ENCODE data around the gene CDYL2.
A peak's percentile ranks its signal among the peaks of the same experiment; 100 is the strongest.

Gene CDYL2

DNA sequence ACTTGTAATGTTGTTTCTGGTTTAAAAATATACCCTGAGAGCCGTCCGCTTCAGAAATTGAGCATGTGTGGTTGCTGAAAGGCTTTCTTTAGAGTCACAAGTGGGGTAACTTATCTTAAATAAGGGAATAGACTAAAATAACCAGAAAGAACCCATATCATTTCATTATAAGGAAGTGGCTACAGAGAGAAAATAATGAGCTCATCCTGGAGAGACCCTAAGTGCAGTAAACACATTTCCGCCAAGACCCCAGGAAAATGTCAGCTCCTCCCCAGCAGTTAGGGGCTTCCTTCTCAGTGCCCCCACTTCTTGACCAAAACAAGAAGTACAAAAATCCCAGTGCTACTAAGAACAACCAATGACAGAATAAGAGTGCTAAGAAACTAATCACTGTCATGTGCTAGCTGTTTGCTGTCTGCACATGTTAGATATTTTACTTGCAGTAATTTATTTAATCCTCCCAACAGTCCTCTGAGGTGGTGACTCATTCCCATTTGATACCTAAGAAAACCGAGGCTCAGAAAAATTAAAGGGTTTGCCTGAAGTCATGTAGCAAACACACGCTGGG is 83.5 kb downstream of the CDYL2 start:
- H3K27me3 ChIP-seq (replicated peaks), result no peaks in the 10 kb centered on the region
- no peaks in the 10 kb centered on the region for H3K36me3 ChIP-seq (replicated peaks)
- no peak overlapping the region for H3K4me3 ChIP-seq (ENCODE audit: low read depth, low read length)
- peak; percentile 16 for DNase-seq
- no peak for TF ChIP-seq CTCF (IDR thresholded peaks at IDR 0.05; ENCODE audit: low read depth, low read length, missing control alignments)
- in situ Hi-C loops (cut with HindIII; ENCODE audit: low pct_ligation_motif_present, low sequenced_read_pairs), result no loop called here
- no peak overlapping the region for H3K27ac ChIP-seq

- Histone ChIP-seq H3K27ac (no peak overlapping the region), H3K27me3 (replicated peaks) (no peaks in the 10 kb centered on the region), H3K36me3 (replicated peaks) (no peaks in the 10 kb centered on the region), H3K4me3 (ENCODE audit: low read depth, low read length) (no peak overlapping the region)
- DNase-seq, result no peak
- TF ChIP-seq CTCF (IDR thresholded peaks at IDR 0.05; ENCODE audit: low read depth, low read length, missing control alignments), result no peak
- in situ Hi-C loops (cut with HindIII; ENCODE audit: low pct_ligation_motif_present, low sequenced_read_pairs), result no loop called here
Measured at GRCh38 chr16:80719573-80719972, 84.8 kb downstream of the CDYL2 start.

GRCh38 chr16:80718480-80719220 is 85.7 kb downstream of the CDYL2 start:
- H3K27ac ChIP-seq, result no peak overlapping the region
- DNase-seq, result peak; percentile 39
- in situ Hi-C loops (cut with HindIII; ENCODE audit: low pct_ligation_motif_present, low sequenced_read_pairs), result no loop called here

DNA sequence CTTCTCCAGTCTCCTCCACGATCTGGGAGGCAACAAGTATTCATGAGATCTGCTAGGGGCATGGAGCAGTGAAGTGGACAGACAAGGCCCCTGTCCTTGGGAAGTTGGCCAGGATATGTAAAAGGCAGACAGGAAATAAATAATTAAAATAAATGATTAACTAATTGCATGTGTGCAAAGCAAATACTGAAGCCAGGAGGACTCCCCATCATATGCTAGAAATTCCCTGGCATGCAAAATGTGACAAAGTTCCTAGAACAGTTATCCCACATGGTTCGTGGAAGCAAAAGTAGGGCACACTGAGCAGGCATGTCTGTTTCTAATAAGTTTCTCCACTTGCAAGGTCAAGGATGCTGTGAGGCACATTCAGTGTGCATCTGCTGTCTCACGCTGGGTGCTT is 86.8 kb downstream of the CDYL2 start:
- Histone ChIP-seq H3K27ac (no peak overlapping the region), H3K27me3 (replicated peaks) (no peaks in the 10 kb centered on the region), H3K4me3 (ENCODE audit: low read depth, low read length) (no peak overlapping the region), H3K36me3 (replicated peaks) (no peaks in the 10 kb centered on the region)
- no peak for DNase-seq
- TF ChIP-seq CTCF (IDR thresholded peaks at IDR 0.05; ENCODE audit: low read depth, low read length, missing control alignments), result no peak
- in situ Hi-C loops (cut with HindIII; ENCODE audit: low pct_ligation_motif_present, low sequenced_read_pairs), result no loop called here

More at GRCh38 chr16:80718480-80719220, 85.7 kb downstream of the CDYL2 start:
- no peak for TF ChIP-seq CTCF (IDR thresholded peaks at IDR 0.05; ENCODE audit: low read depth, low read length, missing control alignments)
- Histone ChIP-seq H3K36me3 (replicated peaks) (no peaks in the 10 kb centered on the region), H3K27me3 (replicated peaks) (no peaks in the 10 kb centered on the region), H3K4me3 (ENCODE audit: low read depth, low read length) (no peak overlapping the region)

DNA sequence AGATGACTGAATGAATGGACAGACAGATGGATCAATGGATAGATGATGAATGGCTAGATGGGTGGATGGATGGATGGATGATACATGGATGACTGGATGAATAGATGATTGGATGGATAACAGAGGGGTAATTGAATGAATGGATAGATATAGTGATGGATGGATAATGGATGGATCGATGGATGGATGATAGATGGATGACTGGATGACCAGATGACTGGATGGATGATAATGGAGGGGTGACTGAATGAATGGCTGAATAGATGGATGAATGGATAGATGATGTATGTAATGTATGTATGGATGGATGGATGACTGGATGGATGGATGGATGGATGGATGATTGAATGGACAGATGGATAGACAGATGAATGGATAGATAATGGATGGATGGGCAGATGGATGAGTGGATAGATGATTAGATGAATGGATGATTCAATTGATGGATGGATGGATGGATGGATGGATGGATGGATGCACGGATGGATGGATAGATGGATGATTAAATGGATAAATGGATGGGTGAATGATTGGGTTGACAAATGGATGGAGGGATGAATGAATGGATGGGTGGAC is 87.7 kb downstream of the CDYL2 start:
- Histone ChIP-seq H3K36me3 (replicated peaks) (no peaks in the 10 kb centered on the region), H3K4me3 (ENCODE audit: low read depth, low read length) (no peak overlapping the region), H3K27me3 (replicated peaks) (no peaks in the 10 kb centered on the region), H3K27ac (no peak overlapping the region)
- no peak for DNase-seq
- no peak for TF ChIP-seq CTCF (IDR thresholded peaks at IDR 0.05; ENCODE audit: low read depth, low read length, missing control alignments)
- in situ Hi-C loops (cut with HindIII; ENCODE audit: low pct_ligation_motif_present, low sequenced_read_pairs), result no loop called here

Data from brain microvascular endothelial cell (primary cell).